HL-60 (cell line): Measurements from ENCODE around the gene SLC6A6.

Experiments
- DNase-seq, 2 experiments: peaks; one replicate each; pipeline ENCODE4 v3.0.0-alpha.2; 2010 to 2020; ENCODE audit warnings: low read depth in 1 of 2, low spot score in 1 of 2
- H3K27ac ChIP-seq: fragments of 250-450 bp; sonication (Bioruptor Pico); replicated peaks from 2 replicates; pipeline ENCODE4 v1.5.1; 2020; ENCODE audit warnings: mild to moderate bottlenecking, moderate library complexity
- H3K27me3 ChIP-seq: fragments of 250-450 bp; sonication (Bioruptor Pico); 2 replicates; pipeline ENCODE4 v1.5.1; 2021; ENCODE audit warnings: mild to moderate bottlenecking, moderate library complexity; ENCODE audit not compliant: insufficient read depth, poor library complexity, severe bottlenecking
- H3K4me3 ChIP-seq: replicated peaks from 2 replicates; pipeline ENCODE4 v1.5.1; 2011; ENCODE audit warnings: mild to moderate bottlenecking, control low read depth, low read length; ENCODE audit not compliant: insufficient read depth
- CTCF ChIP-seq: IDR thresholded peaks from one replicate; pipeline ENCODE4 v1.5.1; 2011; ENCODE audit warnings: low read length, control low read depth, inconsistent platforms; ENCODE audit not compliant: insufficient read depth
- GABPA ChIP-seq: IDR thresholded peaks from 2 replicates; pipeline ENCODE4 v1.6.1; 2012; ENCODE audit warnings: low read depth
- POLR2AphosphoS5 ChIP-seq: IDR thresholded peaks from 2 replicates; pipeline ENCODE4 v1.6.1; 2012; ENCODE audit warnings: low read depth
- REST ChIP-seq: IDR thresholded peaks from 2 replicates; pipeline ENCODE4 v1.6.1; 2012; ENCODE audit warnings: low read depth; ENCODE audit not compliant: insufficient replicate concordance
- SPI1 ChIP-seq: IDR thresholded peaks from 2 replicates; pipeline ENCODE4 v1.6.1; 2012; ENCODE audit warnings: low read depth, mild to moderate bottlenecking, borderline replicate concordance

Gene SLC6A6

GRCh38 chr3:14506626-14507304, 104.4 kb downstream of the SLC6A6 start:
- Histone ChIP-seq H3K4me3 (no peak overlapping the region), H3K27ac (no peak overlapping the region), H3K27me3 (peaks cover 3% of the 10 kb centered on the region)
- no peak for DNase-seq
- TF ChIP-seq REST (no peak), CTCF (no peak), GABPA (no peak), POLR2AphosphoS5 (no peak), SPI1 (no peak)

- Histone ChIP-seq H3K27ac (no peak overlapping the region), H3K27me3 (peaks cover 3% of the 10 kb centered on the region), H3K4me3 (no peak overlapping the region)
- TF ChIP-seq CTCF (no peak), SPI1 (no peak), POLR2AphosphoS5 (no peak), GABPA (no peak), REST (no peak)
- DNase-seq: peak in 1 of 2 experiments; percentile 14
These were observed 104.9 kb downstream of the SLC6A6 start for GRCh38 chr3:14507305-14507741.

GRCh38 chr3:14507757-14508504, 105.5 kb downstream of the SLC6A6 start:
- no peak for DNase-seq
- Histone ChIP-seq H3K4me3 (no peak overlapping the region), H3K27ac (no peak overlapping the region), H3K27me3 (peaks cover 7% of the 10 kb centered on the region)
- TF ChIP-seq SPI1 (no peak), CTCF (no peak), POLR2AphosphoS5 (no peak), REST (no peak), GABPA (no peak)
